Esophagus muscularis mucosa (tissue), 4 donors: ENCODE data around the gene TTC33. TPM values are rescaled to one million over a fixed set of nuclear protein-coding genes. Genes with fewer than 3 reads are reported as not detected.
"Not testable (repeated sequence)": the region's sequence is repeated elsewhere in the genome, so short reads cannot be mapped to it uniquely, and the experiment has no call there.

Experiments used
- DNase-seq: peaks from one replicate; pipeline ENCODE4 v3.0.0-alpha.2; 2017; ENCODE audit errors: extremely low spot score
- H3K27ac ChIP-seq, 4 donors: fragments of 200-600 bp; sonication (generic); replicated peaks in 1 of 4; 1 replicate in 3 of 4; 2 replicates in 1 of 4; pipeline ENCODE4 v1.5.1; 2016 to 2019; ENCODE audit warnings: mild to moderate bottlenecking in 1 of 4
- H3K27me3 ChIP-seq, 4 donors: fragments of 200-600 bp; sonication (generic); one replicate each; pipeline versions ENCODE4 v1.5.1 to v1.6.0; 2016 to 2019
- H3K36me3 ChIP-seq, 4 donors: fragments of 200-600 bp; sonication (generic); one replicate each; pipeline ENCODE4 v1.5.1; 2016 to 2019
- H3K4me1 ChIP-seq, 4 donors: fragments of 200-600 bp; sonication (generic); one replicate each; pipeline ENCODE4 v1.5.1; 2016 to 2019
- H3K4me3 ChIP-seq, 4 donors: fragments of 200-600 bp; sonication (generic); 1 replicate in 2 of 4; 2 replicates in 2 of 4; pipeline ENCODE4 v1.5.1; 2016 to 2019; ENCODE audit warnings: mild to moderate bottlenecking in 4 of 4, moderate library complexity in 1 of 4
- H3K9me3 ChIP-seq, 4 donors: fragments of 200-600 bp; sonication (generic); 1 replicate in 3 of 4; 2 replicates in 1 of 4; pipeline ENCODE4 v1.5.1; 2016 to 2019
- EP300 ChIP-seq: sonication (generic); formaldehyde crosslinking; IDR thresholded peaks from one replicate; pipeline ENCODE4 v1.6.1; 2017; ENCODE audit warnings: antibody characterized with exemption
- POLR2A ChIP-seq: fragments of 450-650 bp; IDR thresholded peaks from one replicate; pipeline ENCODE4 v1.6.1; 2017; ENCODE audit warnings: antibody characterized with exemption, moderate library complexity, mild to moderate bottlenecking, low read depth
- POLR2AphosphoS5 ChIP-seq, 2 donors: sonication (generic); formaldehyde crosslinking; IDR thresholded peaks; one replicate each; pipeline ENCODE4 v1.6.1; 2017; ENCODE audit warnings: antibody characterized with exemption in 2 of 2
- WGBS: methylation state at CpG from one replicate; pipeline ENCODE4 v1.1.5; 2018; 5-methylcytosine and 5-hydroxymethylcytosine counted together
- intact Hi-C: fragments of 100-400 bp; cut with DNase I; formaldehyde crosslinking; loops from one replicate; pipeline ENCODE4 v1.15.1; 2023
- total RNA-seq, 4 donors: library from RNA; depleted of rRNA; stranded (reverse); fragments of >200 nt; gene quantifications; one replicate each; pipeline versions ENCODE4 v1.1.0 to v1.2.1, GENCODE V29; 2016
- TF ChIP-seq, protein P1 (sequence below), 3 experiments: fragments of 200-600 bp in 2 of 3; fragments of 450-650 bp in 1 of 3; sonication (generic) in 2 of 3; IDR thresholded peaks; one replicate each; pipeline ENCODE4 v1.5.1; 2017 to 2019; ENCODE audit warnings: antibody characterized with exemption in 3 of 3, mild to moderate bottlenecking in 2 of 3, moderate library complexity in 1 of 3

The TTC33 gene
- total RNA-seq, 4 donors from 2014 or later = 19.1 to 32.7 (median 24.0) TPM

GRCh38 chr5:40720069-40720468 lies 35.7 kb downstream of the TTC33 start:
- H3K4me1 ChIP-seq = peaks cover 0 to 5% (median 0%) of the 10 kb centered on the region in 4 donors
- intact Hi-C loops = no loop called here

GRCh38 chr5:40717281-40717680 lies 38.5 kb downstream of the TTC33 start:
- no peaks in the 10 kb centered on the region for H3K9me3 ChIP-seq
- H3K4me1 ChIP-seq = peaks cover 0 to 8% (median 2%) of the 10 kb centered on the region in 4 donors
- no peak for TF ChIP-seq EP300
- no peak for TF ChIP-seq POLR2AphosphoS5 (IDR thresholded peaks at IDR 0.05)
- TF ChIP-seq, protein P1, sequence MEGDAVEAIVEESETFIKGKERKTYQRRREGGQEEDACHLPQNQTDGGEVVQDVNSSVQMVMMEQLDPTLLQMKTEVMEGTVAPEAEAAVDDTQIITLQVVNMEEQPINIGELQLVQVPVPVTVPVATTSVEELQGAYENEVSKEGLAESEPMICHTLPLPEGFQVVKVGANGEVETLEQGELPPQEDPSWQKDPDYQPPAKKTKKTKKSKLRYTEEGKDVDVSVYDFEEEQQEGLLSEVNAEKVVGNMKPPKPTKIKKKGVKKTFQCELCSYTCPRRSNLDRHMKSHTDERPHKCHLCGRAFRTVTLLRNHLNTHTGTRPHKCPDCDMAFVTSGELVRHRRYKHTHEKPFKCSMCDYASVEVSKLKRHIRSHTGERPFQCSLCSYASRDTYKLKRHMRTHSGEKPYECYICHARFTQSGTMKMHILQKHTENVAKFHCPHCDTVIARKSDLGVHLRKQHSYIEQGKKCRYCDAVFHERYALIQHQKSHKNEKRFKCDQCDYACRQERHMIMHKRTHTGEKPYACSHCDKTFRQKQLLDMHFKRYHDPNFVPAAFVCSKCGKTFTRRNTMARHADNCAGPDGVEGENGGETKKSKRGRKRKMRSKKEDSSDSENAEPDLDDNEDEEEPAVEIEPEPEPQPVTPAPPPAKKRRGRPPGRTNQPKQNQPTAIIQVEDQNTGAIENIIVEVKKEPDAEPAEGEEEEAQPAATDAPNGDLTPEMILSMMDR (IDR thresholded peaks at IDR 0.05) = no peak
- no peak for TF ChIP-seq POLR2A
- peaks cover 0 to 37% (median 9%) of the 10 kb centered on the region in 4 donors for H3K36me3 ChIP-seq
- DNase-seq = no peak
- no peak overlapping the region for H3K4me3 ChIP-seq
- intact Hi-C loops = no loop called here
- H3K27me3 ChIP-seq = no peaks in the 10 kb centered on the region
- H3K27ac ChIP-seq = no peak overlapping the region

More at GRCh38 chr5:40720069-40720468, 35.7 kb downstream of the TTC33 start:
- DNase-seq = no peak
- peaks cover 0 to 58% (median 15%) of the 10 kb centered on the region in 4 donors for H3K36me3 ChIP-seq
- no peak overlapping the region for H3K27ac ChIP-seq
- no peaks in the 10 kb centered on the region for H3K9me3 ChIP-seq
- no peaks in the 10 kb centered on the region for H3K27me3 ChIP-seq
- H3K4me3 ChIP-seq = no peak overlapping the region
- TF ChIP-seq, protein P1 (IDR thresholded peaks at IDR 0.05) = no peak
- TF ChIP-seq POLR2AphosphoS5 (IDR thresholded peaks at IDR 0.05) (no peak), EP300 (no peak), POLR2A (no peak)

DNA sequence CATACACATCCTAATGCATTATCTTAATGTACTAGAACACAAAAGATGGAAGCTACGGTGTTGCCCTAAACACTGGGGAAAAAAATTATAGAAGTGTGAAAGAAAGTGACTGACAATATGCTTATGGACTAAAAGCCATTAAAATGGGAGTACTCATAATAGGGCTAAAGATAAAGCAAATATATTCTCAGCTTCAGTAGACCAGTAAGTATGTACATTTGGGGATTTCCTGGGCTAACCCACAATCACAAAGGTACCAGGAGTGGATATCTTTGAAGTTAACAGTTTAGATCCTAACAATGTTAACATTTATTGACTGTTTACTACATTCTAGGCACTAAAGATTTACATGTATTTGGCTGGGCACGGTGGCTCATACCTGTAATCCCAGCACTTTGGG lies 39.2 kb downstream of the TTC33 start:
- DNase-seq = no peak
- WGBS = 100% methylated on average over 2 of the region's 2 CpGs
- intact Hi-C loops = no loop called here
- Histone ChIP-seq H3K4me1 (peaks cover 0 to 8% (median 3%) of the 10 kb centered on the region in 4 donors), H3K4me3 (no peak overlapping the region), H3K36me3 (peaks cover 0 to 32% (median 4%) of the 10 kb centered on the region in 4 donors), H3K9me3 (no peaks in the 10 kb centered on the region), H3K27me3 (no peaks in the 10 kb centered on the region), H3K27ac (no peak overlapping the region)
- TF ChIP-seq POLR2A (no peak), EP300 (no peak), POLR2AphosphoS5 (IDR thresholded peaks at IDR 0.05) (no peak)
- TF ChIP-seq, protein P1 (IDR thresholded peaks at IDR 0.05) = no peak

DNA sequence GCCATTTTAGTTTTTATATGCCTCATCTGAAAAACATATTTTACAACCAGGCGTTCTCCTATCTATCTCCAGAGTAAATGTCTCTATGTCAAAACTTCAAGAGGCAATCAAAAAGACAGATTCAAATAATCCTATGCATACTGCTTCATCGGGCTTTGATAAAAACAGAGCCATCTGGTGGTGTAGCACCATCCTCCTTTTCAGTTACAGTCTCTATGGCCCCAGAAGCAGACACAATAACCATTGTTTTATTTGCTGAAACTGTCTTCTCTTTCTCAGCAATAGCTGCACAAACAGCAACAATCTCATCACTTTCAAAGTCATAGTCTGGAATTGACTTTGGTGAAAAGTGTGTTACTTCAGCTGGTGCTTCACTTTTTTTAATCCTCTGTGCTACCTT lies 39.8 kb downstream of the TTC33 start:
- H3K27me3 ChIP-seq = no peaks in the 10 kb centered on the region
- no peak for DNase-seq
- intact Hi-C loops = no loop called here
- 37% methylated on average over 2 of the region's 2 CpGs for WGBS
- H3K9me3 ChIP-seq = no peaks in the 10 kb centered on the region
- no peak overlapping the region for H3K27ac ChIP-seq
- peaks cover 0 to 8% (median 3%) of the 10 kb centered on the region in 4 donors for H3K4me1 ChIP-seq
- TF ChIP-seq POLR2AphosphoS5 (IDR thresholded peaks at IDR 0.05) (no peak), POLR2A (no peak), EP300 (no peak)
- TF ChIP-seq, protein P1 (IDR thresholded peaks at IDR 0.05) = no peak
- H3K4me3 ChIP-seq = no peak overlapping the region
- peaks cover 0 to 30% (median 3%) of the 10 kb centered on the region in 4 donors for H3K36me3 ChIP-seq

DNA sequence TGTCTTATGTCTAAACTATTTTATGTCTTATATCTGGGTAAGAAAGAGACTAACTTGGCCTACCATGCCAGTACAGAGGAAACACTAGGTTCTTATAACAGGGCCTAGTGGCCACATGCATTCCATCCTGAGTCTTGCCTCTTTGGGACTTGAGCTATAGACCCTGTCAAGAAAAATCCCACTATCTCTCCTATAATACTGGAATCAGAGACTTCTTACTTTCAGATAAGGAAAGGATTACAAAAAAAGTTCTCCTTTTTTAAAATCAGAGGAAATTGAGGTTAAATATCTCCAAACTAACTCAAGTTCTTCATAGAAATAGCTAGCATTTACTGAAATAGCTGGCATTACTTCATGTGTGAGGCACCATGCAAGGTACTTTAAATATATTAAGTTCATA lies 41.8 kb downstream of the TTC33 start:
- no peak overlapping the region for H3K27ac ChIP-seq

DNA sequence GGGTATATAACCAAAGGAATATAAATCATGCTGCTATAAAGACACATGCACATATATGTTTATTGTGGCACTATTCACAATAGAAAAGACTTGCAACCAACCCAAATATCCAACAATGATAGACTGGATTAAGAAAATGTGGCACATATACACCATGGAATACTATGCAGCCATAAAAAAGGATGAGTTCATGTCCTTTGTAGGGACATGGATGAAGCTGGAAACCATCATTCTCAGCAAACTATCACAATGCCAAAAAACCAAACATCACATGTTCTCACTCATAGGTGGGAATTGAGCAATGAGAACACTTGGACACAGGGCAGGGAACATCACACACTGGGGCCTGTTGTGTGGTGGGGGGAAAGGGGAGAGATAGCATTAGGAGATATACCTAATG lies 45.2 kb downstream of the TTC33 start:
- H3K4me1 ChIP-seq, H3K27me3 ChIP-seq, H3K4me3 ChIP-seq, intact Hi-C loops, H3K36me3 ChIP-seq, DNase-seq, H3K9me3 ChIP-seq, H3K27ac ChIP-seq: not testable (repeated sequence)

More for the DNA sequence above, 41.8 kb downstream of the TTC33 start:
- no peaks in the 10 kb centered on the region for H3K9me3 ChIP-seq
- H3K36me3 ChIP-seq = peaks cover 0 to 24% (median 0%) of the 10 kb centered on the region in 4 donors
- H3K4me1 ChIP-seq = peaks cover 0 to 8% (median 3%) of the 10 kb centered on the region in 4 donors
- no peaks in the 10 kb centered on the region for H3K27me3 ChIP-seq
- DNase-seq = no peak
- TF ChIP-seq EP300 (no peak), POLR2AphosphoS5 (IDR thresholded peaks at IDR 0.05) (no peak)
- TF ChIP-seq, protein P1 (IDR thresholded peaks at IDR 0.05) = no peak
- no peak overlapping the region for H3K4me3 ChIP-seq
- intact Hi-C loops = no loop called here

GRCh38 chr5:40705484-40705883 lies 50.3 kb downstream of the TTC33 start:
- peaks cover 0 to 25% (median 7%) of the 10 kb centered on the region in 4 donors for H3K9me3 ChIP-seq
- 100% methylated on average over 1 of the region's 1 CpG for WGBS

More at GRCh38 chr5:40705484-40705883, 50.3 kb downstream of the TTC33 start:
- H3K27me3 ChIP-seq, DNase-seq, H3K27ac ChIP-seq, intact Hi-C loops, H3K4me1 ChIP-seq, H3K36me3 ChIP-seq, H3K4me3 ChIP-seq: not testable (repeated sequence)
